Ishikawa (cell line): Measurements from ENCODE around the gene SLC30A4.
A peak's percentile ranks its signal among the peaks of the same experiment; 100 is the strongest.

ENCODE experiments used
- CEBPB ChIP-seq: IDR thresholded peaks from 2 replicates; pipeline ENCODE4 v1.6.1; 2012
- CREB1 ChIP-seq: IDR thresholded peaks from 2 replicates; pipeline ENCODE4 v1.6.1; 2012; ENCODE audit warnings: low read depth
- EGR1 ChIP-seq: IDR thresholded peaks from 2 replicates; pipeline ENCODE4 v1.6.1; 2012
- EP300 ChIP-seq: IDR thresholded peaks from 2 replicates; pipeline ENCODE4 v1.6.1; 2012; ENCODE audit warnings: borderline replicate concordance
- FOXM1 ChIP-seq: IDR thresholded peaks from 2 replicates; pipeline ENCODE4 v1.6.1; 2012; ENCODE audit warnings: low read depth, borderline replicate concordance
- MAX ChIP-seq: IDR thresholded peaks from 2 replicates; pipeline ENCODE4 v1.6.1; 2012
- NFIC ChIP-seq: IDR thresholded peaks from 2 replicates; pipeline ENCODE4 v1.6.1; 2012
- RAD21 ChIP-seq: IDR thresholded peaks from 2 replicates; pipeline ENCODE4 v1.6.1; 2012; ENCODE audit warnings: low read depth
- TAF1 ChIP-seq: IDR thresholded peaks from 2 replicates; pipeline ENCODE4 v1.6.1; 2012; ENCODE audit warnings: low read depth, mild to moderate bottlenecking
- TCF12 ChIP-seq: IDR thresholded peaks from 2 replicates; pipeline ENCODE4 v1.6.1; 2012; ENCODE audit warnings: low read depth
- TEAD4 ChIP-seq: IDR thresholded peaks from 2 replicates; pipeline ENCODE4 v1.6.1; 2012
- USF1 ChIP-seq: IDR thresholded peaks from 2 replicates; pipeline ENCODE4 v1.6.1; 2012
- YY1 ChIP-seq: IDR thresholded peaks from 2 replicates; pipeline ENCODE4 v1.6.1; 2012; ENCODE audit warnings: low read depth
- ZBTB7A ChIP-seq: IDR thresholded peaks from 2 replicates; pipeline ENCODE4 v1.6.1; 2012; ENCODE audit warnings: low read depth
- TF ChIP-seq, protein P1 (sequence below): IDR thresholded peaks from 2 replicates; pipeline ENCODE4 v1.6.1; 2012; ENCODE audit warnings: low read depth, mild to moderate bottlenecking

The SLC30A4 gene

DNA sequence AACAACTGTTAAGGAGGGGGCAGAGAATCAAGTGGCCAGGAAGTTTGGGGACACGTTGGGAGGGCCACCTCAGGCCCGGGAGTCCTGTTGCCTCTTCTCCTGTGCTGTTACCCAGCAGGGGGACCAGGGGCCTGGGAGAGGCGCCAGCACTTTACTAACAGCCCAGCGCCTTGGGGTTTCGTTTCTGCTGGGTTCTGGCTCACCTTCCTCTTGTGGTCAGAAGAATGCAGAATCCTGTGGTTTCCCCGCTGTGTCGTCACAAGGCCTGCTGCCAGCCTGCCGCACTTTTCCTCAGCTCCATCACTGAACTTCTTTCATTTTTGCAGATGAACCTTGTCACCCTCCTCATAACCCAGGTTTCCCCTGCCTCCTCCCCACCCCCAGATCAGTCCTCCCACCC lies 67.7 kb downstream of the SLC30A4 start:
- TF ChIP-seq TEAD4, result peak; percentile 75
- 0 out of 2 replicates have a peak, but pooled peaks have one; percentile 12 for TF ChIP-seq USF1
- TF ChIP-seq EP300, result no peak
- TF ChIP-seq NFIC, result peak; percentile 90
- TF ChIP-seq TCF12, result peak; percentile 44; the same call in 1 of the 2 replicates
- no peak for TF ChIP-seq CEBPB

- TF ChIP-seq TCF12 (no peak), NFIC (no peak), CREB1 (no peak), MAX (no peak), EP300 (no peak), TEAD4 (no peak)
Measured at GRCh38 chr15:45451265-45451664, 71.3 kb downstream of the SLC30A4 start.

DNA sequence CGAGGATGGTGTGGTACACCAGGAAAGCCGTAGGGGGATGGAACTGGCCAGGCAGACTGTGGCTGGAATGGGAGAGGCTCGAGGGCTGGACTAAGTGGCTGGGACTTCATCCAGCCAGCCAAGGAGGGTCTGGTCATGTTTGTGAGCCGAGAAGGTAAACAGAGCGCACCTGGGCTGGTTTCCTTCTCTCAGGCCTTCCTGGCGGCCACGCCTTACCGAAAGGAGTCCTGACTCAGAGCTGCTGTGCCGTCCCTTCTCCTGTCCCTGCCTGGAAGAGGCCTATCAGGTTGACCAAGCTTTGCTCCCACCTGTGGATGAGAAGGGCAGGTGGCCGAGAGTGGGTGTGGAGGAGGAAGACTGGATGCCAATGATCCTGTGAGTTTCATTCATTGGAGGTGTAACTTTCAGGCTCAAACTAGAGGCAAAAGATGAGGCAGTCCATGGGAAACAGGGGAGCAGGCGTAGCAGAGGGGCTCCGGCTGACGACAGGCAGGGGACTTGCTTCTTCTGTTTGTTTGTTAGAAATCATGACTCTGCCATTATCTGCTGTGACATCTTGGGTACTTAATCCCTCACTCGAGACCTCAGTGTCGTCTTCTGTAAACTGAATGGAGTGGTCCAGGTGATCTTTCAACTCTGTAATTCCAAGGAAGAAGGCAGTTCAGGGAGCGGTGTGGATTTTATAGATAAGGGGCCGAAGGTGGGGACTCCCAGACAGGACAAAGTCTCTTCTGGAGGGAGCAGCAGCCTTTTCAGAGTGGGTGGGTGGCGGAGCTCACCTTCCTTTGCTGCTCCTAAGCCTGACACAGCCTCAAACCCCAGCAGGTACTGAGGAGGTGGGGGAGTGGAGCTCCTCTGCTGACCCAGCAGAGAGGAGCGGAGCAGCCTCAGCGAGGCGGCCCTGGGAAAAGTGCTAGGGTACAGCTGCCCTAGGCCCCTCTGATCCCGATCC lies 72.4 kb downstream of the SLC30A4 start:
- TF ChIP-seq TCF12, result no peak
- no peak for TF ChIP-seq ZBTB7A
- TF ChIP-seq EGR1, result no peak
- TF ChIP-seq TEAD4, result no peak
- TF ChIP-seq NFIC, result no peak

DNA sequence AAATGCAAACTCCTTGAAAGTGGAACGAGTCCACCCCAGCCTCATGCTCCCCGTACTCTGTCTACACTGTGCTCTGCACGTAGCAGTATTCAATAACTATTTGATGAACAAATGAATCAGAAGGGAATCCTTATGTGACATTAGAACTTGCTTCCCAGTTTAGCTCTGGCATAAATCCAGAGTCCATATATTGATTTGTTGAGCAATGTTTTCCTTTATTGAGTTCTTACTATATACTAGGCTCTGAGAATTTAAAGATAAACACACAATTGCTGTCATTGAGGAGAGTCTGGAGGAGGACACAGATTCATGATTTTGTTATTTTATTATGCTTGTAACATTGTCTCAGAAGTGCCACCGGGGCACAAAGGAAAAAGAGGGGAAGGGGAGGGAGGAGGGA lies 73.2 kb downstream of the SLC30A4 start:
- no peak for TF ChIP-seq ZBTB7A
- TF ChIP-seq MAX, result no peak
- no peak for TF ChIP-seq YY1
- TF ChIP-seq EGR1, result no peak
- TF ChIP-seq, protein P1, sequence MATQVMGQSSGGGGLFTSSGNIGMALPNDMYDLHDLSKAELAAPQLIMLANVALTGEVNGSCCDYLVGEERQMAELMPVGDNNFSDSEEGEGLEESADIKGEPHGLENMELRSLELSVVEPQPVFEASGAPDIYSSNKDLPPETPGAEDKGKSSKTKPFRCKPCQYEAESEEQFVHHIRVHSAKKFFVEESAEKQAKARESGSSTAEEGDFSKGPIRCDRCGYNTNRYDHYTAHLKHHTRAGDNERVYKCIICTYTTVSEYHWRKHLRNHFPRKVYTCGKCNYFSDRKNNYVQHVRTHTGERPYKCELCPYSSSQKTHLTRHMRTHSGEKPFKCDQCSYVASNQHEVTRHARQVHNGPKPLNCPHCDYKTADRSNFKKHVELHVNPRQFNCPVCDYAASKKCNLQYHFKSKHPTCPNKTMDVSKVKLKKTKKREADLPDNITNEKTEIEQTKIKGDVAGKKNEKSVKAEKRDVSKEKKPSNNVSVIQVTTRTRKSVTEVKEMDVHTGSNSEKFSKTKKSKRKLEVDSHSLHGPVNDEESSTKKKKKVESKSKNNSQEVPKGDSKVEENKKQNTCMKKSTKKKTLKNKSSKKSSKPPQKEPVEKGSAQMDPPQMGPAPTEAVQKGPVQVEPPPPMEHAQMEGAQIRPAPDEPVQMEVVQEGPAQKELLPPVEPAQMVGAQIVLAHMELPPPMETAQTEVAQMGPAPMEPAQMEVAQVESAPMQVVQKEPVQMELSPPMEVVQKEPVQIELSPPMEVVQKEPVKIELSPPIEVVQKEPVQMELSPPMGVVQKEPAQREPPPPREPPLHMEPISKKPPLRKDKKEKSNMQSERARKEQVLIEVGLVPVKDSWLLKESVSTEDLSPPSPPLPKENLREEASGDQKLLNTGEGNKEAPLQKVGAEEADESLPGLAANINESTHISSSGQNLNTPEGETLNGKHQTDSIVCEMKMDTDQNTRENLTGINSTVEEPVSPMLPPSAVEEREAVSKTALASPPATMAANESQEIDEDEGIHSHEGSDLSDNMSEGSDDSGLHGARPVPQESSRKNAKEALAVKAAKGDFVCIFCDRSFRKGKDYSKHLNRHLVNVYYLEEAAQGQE, result no peak
- TF ChIP-seq NFIC, result no peak
- no peak for TF ChIP-seq RAD21
- no peak for TF ChIP-seq TCF12
- no peak for TF ChIP-seq CREB1
- TF ChIP-seq USF1, result no peak
- TF ChIP-seq TAF1, result no peak
- TF ChIP-seq TEAD4, result no peak
- TF ChIP-seq FOXM1, result no peak
- TF ChIP-seq CEBPB, result no peak
- TF ChIP-seq EP300, result no peak

DNA sequence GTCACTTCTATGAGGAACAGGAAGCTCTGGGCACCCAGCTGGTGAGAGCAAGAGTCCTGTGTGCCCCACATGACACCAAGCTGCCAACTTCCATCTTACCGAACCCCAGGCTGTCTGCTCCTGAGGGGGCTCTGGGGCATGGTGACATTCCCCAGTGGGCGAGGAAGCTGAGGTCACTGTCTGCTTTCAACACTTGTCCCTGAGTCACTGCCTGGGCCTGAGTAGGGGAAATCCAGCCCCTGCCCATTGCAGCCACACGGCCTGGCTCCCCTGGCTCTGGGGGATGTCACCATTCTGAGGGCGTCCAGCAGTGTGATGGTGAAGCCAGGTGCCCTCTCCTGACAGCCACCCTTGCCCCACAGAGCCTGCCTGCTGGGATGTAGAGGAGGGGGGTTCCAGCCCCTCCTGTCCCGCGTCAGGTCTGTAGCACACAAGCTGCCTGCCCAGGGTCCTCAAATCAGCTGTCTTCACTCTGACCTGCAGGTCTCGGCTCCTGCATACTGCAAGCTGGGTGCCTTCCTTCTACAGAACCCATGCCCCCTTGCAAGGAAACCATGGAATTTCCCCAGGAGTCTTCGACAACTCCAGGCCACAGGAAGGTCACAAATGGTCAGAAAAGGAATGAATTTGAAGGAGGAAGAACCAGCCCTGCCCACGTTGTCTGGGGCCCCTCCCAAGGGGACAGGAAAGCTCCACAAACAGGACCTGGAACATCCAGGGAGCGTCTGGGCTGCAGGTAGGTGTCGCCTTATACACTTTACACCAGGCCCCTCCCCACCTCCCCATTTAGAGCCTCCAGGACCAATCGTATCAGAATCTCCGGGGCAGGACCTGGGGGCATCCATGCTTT lies 74.3 kb downstream of the SLC30A4 start:
- TF ChIP-seq TEAD4 (no peak), USF1 (no peak), CREB1 (no peak), EGR1 (no peak), EP300 (no peak), TAF1 (no peak), CEBPB (no peak), TCF12 (no peak), NFIC (no peak), RAD21 (no peak), ZBTB7A (no peak), FOXM1 (no peak), YY1 (no peak), MAX (no peak)
- TF ChIP-seq, protein P1, result no peak
